SK-N-SH (cell line): ENCODE results near the gene CAST. TPM values are rescaled to one million over a fixed set of nuclear protein-coding genes. Genes with fewer than 3 reads are reported as not detected.

Source experiments
- CTCF ChIA-PET: fragments of 300-600, 350-600 bp; formaldehyde crosslinking; extraction: SDS; loops from one replicate; lab custom pipeline; 2021; lab: Yijun Ruan, JAX
- POLR2A ChIA-PET: fragments of 350-600 bp; sonication (Branson Sonifier 250); formaldehyde crosslinking; extraction: SDS; loops from one replicate; lab custom pipeline; 2020; ENCODE audit warnings: antibody characterized with exemption, inconsistent platforms; lab: Yijun Ruan, JAX
- DNase-seq: peaks from one replicate; pipeline ENCODE4 v3.0.0; 2012
- H2AFZ ChIP-seq: fragments of 200-600 bp; sonication (generic); 2 replicates; pipeline ENCODE4 v1.8.1; 2016; ENCODE audit warnings: antibody characterized with exemption, mild to moderate bottlenecking, low read depth
- H3F3A ChIP-seq: fragments of 200-600 bp; sonication (generic); replicated peaks from 2 replicates; pipeline ENCODE3; 2016; ENCODE audit warnings: antibody characterized with exemption, mild to moderate bottlenecking; ENCODE audit not compliant: insufficient read depth
- H3K27ac ChIP-seq, 2 experiments: fragments of 200-500 bp in 1 of 2; fragments of 200-600 bp in 1 of 2; sonication (Bioruptor generic) in 1 of 2; sonication (generic), shearing (Covaris generic) in 1 of 2; 2 replicates each; pipeline versions ENCODE4 v1.5.1 to v1.6.1; 2014 to 2016; ENCODE audit warnings: low read depth in 2 of 2, inconsistent platforms in 1 of 2, low read length in 1 of 2, mild to moderate bottlenecking in 1 of 2, mixed read lengths in 1 of 2
- H3K27me3 ChIP-seq: fragments of 200-600 bp; sonication (generic), shearing (Covaris generic); 2 replicates; pipeline ENCODE4 v1.6.1; 2016; ENCODE audit warnings: mixed run types; ENCODE audit not compliant: insufficient read depth
- H3K36me3 ChIP-seq, 2 experiments: fragments of 200-500 bp in 1 of 2; fragments of 200-600 bp in 1 of 2; sonication (Bioruptor generic) in 1 of 2; sonication (generic) in 1 of 2; replicated peaks in 1 of 2; 2 replicates each; pipeline versions ENCODE3 to v1.5.1; 2014 to 2016; ENCODE audit warnings: low read length in 1 of 2, mild to moderate bottlenecking in 1 of 2; ENCODE audit not compliant: insufficient read depth in 2 of 2, control insufficient read depth in 1 of 2
- H3K4me1 ChIP-seq, 2 experiments: fragments of 200-500 bp in 1 of 2; fragments of 200-600 bp in 1 of 2; sonication (Bioruptor generic) in 1 of 2; sonication (generic), shearing (Covaris generic) in 1 of 2; 2 replicates each; pipeline versions ENCODE4 v1.5.1 to v1.6.1; 2014 to 2016; ENCODE audit warnings: low read depth in 1 of 2, low read length in 1 of 2, mixed run types in 1 of 2; ENCODE audit not compliant: insufficient read depth in 2 of 2, control insufficient read depth in 1 of 2
- H3K4me2 ChIP-seq: fragments of 200-600 bp; sonication (generic), shearing (Covaris generic); 2 replicates; pipeline ENCODE4 v1.6.1; 2017; ENCODE audit warnings: mixed run types
- H3K4me3 ChIP-seq, 2 experiments: fragments of 200-500 bp in 1 of 2; fragments of 200-600 bp in 1 of 2; sonication (Bioruptor generic) in 1 of 2; sonication (generic), shearing (Covaris generic) in 1 of 2; 2 replicates each; pipeline versions ENCODE4 v1.5.1 to v1.8.1; 2014 to 2016; ENCODE audit warnings: low read depth in 2 of 2, inconsistent platforms in 1 of 2, low read length in 1 of 2, mild to moderate bottlenecking in 1 of 2, mixed read lengths in 1 of 2, moderate library complexity in 1 of 2
- H3K79me2 ChIP-seq: fragments of 200-600 bp; sonication (generic); 2 replicates; pipeline ENCODE4 v1.8.1; 2017; ENCODE audit warnings: mild to moderate bottlenecking; ENCODE audit not compliant: insufficient read depth
- H3K9ac ChIP-seq: fragments of 200-600 bp; sonication (generic); 2 replicates; pipeline ENCODE4 v1.6.1; 2017; ENCODE audit warnings: mixed run types
- H3K9me2 ChIP-seq: fragments of 200-600 bp; sonication (generic); 2 replicates; pipeline ENCODE4 v1.6.1; 2017; ENCODE audit warnings: mixed run types
- H3K9me3 ChIP-seq: fragments of 200-600 bp; sonication (generic); 2 replicates; pipeline ENCODE4 v1.6.1; 2017; ENCODE audit warnings: mixed run types, mild to moderate bottlenecking, moderate library complexity
- H4K20me1 ChIP-seq: fragments of 200-600 bp; sonication (generic); 2 replicates; pipeline ENCODE4 v1.6.1; 2017; ENCODE audit warnings: mild to moderate bottlenecking, mixed run types; ENCODE audit not compliant: insufficient read depth
- EP300 ChIP-seq, 2 experiments: IDR thresholded peaks; 2 replicates each; pipeline versions ENCODE4 v1.4.0 to v1.6.1; 2012; ENCODE audit warnings: borderline replicate concordance in 1 of 2, low read depth in 1 of 2, low read length in 1 of 2
- EZH2phosphoT487 ChIP-seq: fragments of 200-600 bp; sonication (generic); IDR thresholded peaks from 2 replicates; pipeline ENCODE4 v1.6.1; 2017; ENCODE audit warnings: low read depth, mixed run types, mild to moderate bottlenecking, antibody characterized with exemption, moderate library complexity, borderline replicate concordance
- FOSL2 ChIP-seq: IDR thresholded peaks from 2 replicates; pipeline ENCODE4 v1.4.0; 2012; ENCODE audit warnings: low read depth, mild to moderate bottlenecking, moderate library complexity, borderline replicate concordance
- JUND ChIP-seq: IDR thresholded peaks from 2 replicates; pipeline ENCODE4 v1.4.0; 2012
- MAX ChIP-seq: IDR thresholded peaks from 2 replicates; pipeline ENCODE4 v1.4.0; 2012; ENCODE audit warnings: low read depth
- MXI1 ChIP-seq: IDR thresholded peaks from 2 replicates; pipeline ENCODE4 v1.6.1; 2012; ENCODE audit warnings: mild to moderate bottlenecking, low read depth, low read length, improper control_type of control experiment
- NFIC ChIP-seq: IDR thresholded peaks from 2 replicates; pipeline ENCODE4 v1.4.0; 2012; ENCODE audit warnings: borderline replicate concordance
- PBX3 ChIP-seq: IDR thresholded peaks from 2 replicates; pipeline ENCODE4; 2012
- RCOR1 ChIP-seq: fragments of 150-350 bp; IDR thresholded peaks from 2 replicates; pipeline ENCODE4 v1.6.1; 2017; ENCODE audit warnings: antibody characterized with exemption, low read length
- SIN3A ChIP-seq: IDR thresholded peaks from 2 replicates; pipeline ENCODE4 v1.6.1; 2012; ENCODE audit warnings: low read depth, mild to moderate bottlenecking, low read length, moderate library complexity, borderline replicate concordance
- USF2 ChIP-seq: fragments of 150-350 bp; IDR thresholded peaks from 2 replicates; pipeline ENCODE4 v1.6.1; 2017; ENCODE audit warnings: antibody characterized with exemption, low read length, low read depth, borderline replicate concordance
- YY1 ChIP-seq: IDR thresholded peaks from 2 replicates; pipeline ENCODE4 v1.4.0; 2012; ENCODE audit warnings: low read depth, mild to moderate bottlenecking
- ZBTB33 ChIP-seq: IDR thresholded peaks from 2 replicates; pipeline ENCODE4 v1.4.0; 2012; ENCODE audit warnings: low read depth, borderline replicate concordance
- WGBS: methylation state at CpG from one replicate; pipeline ENCODE4 v1.1.6; 2017; ENCODE audit warnings: low lambda C conversion rate; 5-methylcytosine and 5-hydroxymethylcytosine counted together
- polyA plus RNA-seq, 3 experiments: library from polyadenylated mRNA; depleted of rRNA; stranded (reverse); fragments of >200 nt; gene quantifications; 2 replicates each; pipeline ENCODE4 v1.2.3, GENCODE V29; 2012

The CAST gene
- polyA plus RNA-seq, 1 of the 3 experiments (the other 2 are of a cell fraction) = 82.9 TPM

- POLR2A ChIA-PET = no interaction called here
- Histone ChIP-seq H4K20me1 (no peaks in the 10 kb centered on the region), H3K9me2 (no peaks in the 10 kb centered on the region), H3K9ac (no peak overlapping the region), H3K27me3 (no peaks in the 10 kb centered on the region), H3K4me1 (no peaks in the 10 kb centered on the region; a peak in 2 of 4 replicates), H3F3A (peaks cover 1% of the 10 kb centered on the region), H3K4me3 (no peak overlapping the region), H3K9me3 (no peaks in the 10 kb centered on the region), H2AFZ (no peak overlapping the region), H3K79me2 (no peaks in the 10 kb centered on the region), H3K4me2 (no peak overlapping the region), H3K27ac (no peak overlapping the region), H3K36me3 (peaks cover 24 to 29% of the 10 kb centered on the region in 2 experiments)
- CTCF ChIA-PET = no interaction called here
- 95% methylated on average over 3 of the region's 3 CpGs for WGBS
- TF ChIP-seq JUND = no peak
- no peak for TF ChIP-seq EZH2phosphoT487
- no peak for TF ChIP-seq NFIC
- TF ChIP-seq SIN3A = no peak
- TF ChIP-seq FOSL2 = no peak
- TF ChIP-seq MXI1 = no peak
- no peak for TF ChIP-seq PBX3
- TF ChIP-seq EP300 (IDR thresholded peaks at IDR 0.05; ENCODE audit: borderline replicate concordance in 1 of 2, low read depth in 1 of 2, low read length in 1 of 2) = no peak
- TF ChIP-seq YY1 = no peak
- TF ChIP-seq ZBTB33 = no peak
- TF ChIP-seq RCOR1 = no peak
- no peak for DNase-seq
Measured at GRCh38 chr5:96794757-96795156, 132.6 kb downstream of the CAST start.

- Histone ChIP-seq H4K20me1 (no peaks in the 10 kb centered on the region), H3K27ac (no peak overlapping the region), H3K4me3 (no peak overlapping the region), H3K27me3 (no peaks in the 10 kb centered on the region), H3K79me2 (no peaks in the 10 kb centered on the region), H3K4me1 (no peaks in the 10 kb centered on the region; a peak in 1 of 4 replicates), H3K9ac (no peak overlapping the region), H3K9me3 (no peaks in the 10 kb centered on the region), H3K36me3 (peaks cover 28 to 32% of the 10 kb centered on the region in 2 experiments), H2AFZ (no peak overlapping the region), H3K9me2 (no peaks in the 10 kb centered on the region), H3K4me2 (no peak overlapping the region), H3F3A (no peaks in the 10 kb centered on the region)
- WGBS = 88% methylated on average over 2 of the region's 2 CpGs
- DNase-seq = no peak
- TF ChIP-seq YY1 (no peak), PBX3 (no peak), USF2 (no peak), MAX (no peak), RCOR1 (no peak), SIN3A (no peak)
- POLR2A ChIA-PET = no interaction called here
- CTCF ChIA-PET = no interaction called here
Measured at GRCh38 chr5:96795626-96796025, 133.4 kb downstream of the CAST start.
